Tibial artery (tissue), 4 donors: ENCODE results near the gene PARD3B.

Source experiments
- DNase-seq, 2 donors: peaks; one replicate each; pipeline ENCODE4 v3.0.0-alpha.2; 2019
- H3K27ac ChIP-seq, 2 donors: fragments of 200-600 bp; sonication (generic) in 1 of 2; 1 replicate in 1 of 2; 2 replicates in 1 of 2; pipeline ENCODE4 v1.5.1; 2018 to 2019; ENCODE audit warnings: mild to moderate bottlenecking in 1 of 2
- H3K27me3 ChIP-seq, 2 donors: fragments of 200-600 bp; sonication (generic) in 1 of 2; one replicate each; pipeline versions ENCODE4 v1.5.1 to v1.6.0; 2016 to 2019
- H3K36me3 ChIP-seq, 3 donors: fragments of 200-600 bp; sonication (generic) in 2 of 3; one replicate each; pipeline ENCODE4 v1.5.1; 2016 to 2019; ENCODE audit warnings: mild to moderate bottlenecking in 2 of 3
- H3K4me1 ChIP-seq, 4 donors: fragments of 200-600 bp; sonication (generic) in 2 of 4; 1 replicate in 3 of 4; 2 replicates in 1 of 4; pipeline ENCODE4 v1.5.1; 2016 to 2019
- H3K4me3 ChIP-seq, 2 donors: fragments of 200-600 bp; sonication (generic) in 1 of 2; 1 replicate in 1 of 2; 2 replicates in 1 of 2; pipeline ENCODE4 v1.5.1; 2018 to 2019; ENCODE audit warnings: mild to moderate bottlenecking in 2 of 2
- H3K9me3 ChIP-seq, 3 donors: fragments of 200-600 bp; sonication (generic) in 1 of 3; one replicate each; pipeline ENCODE4 v1.5.1; 2016 to 2019
- intact Hi-C: fragments of 100-400 bp; cut with DNase I; formaldehyde crosslinking; loops from one replicate; pipeline ENCODE4 v1.15.0; 2023; ENCODE audit warnings: low total_unique reads
- TF ChIP-seq, protein P1 (sequence below), 2 experiments: fragments of 200-600 bp in 1 of 2; fragments of 450-650 bp in 1 of 2; IDR thresholded peaks; one replicate each; pipeline ENCODE4 v1.5.1; 2017 to 2019; ENCODE audit warnings: antibody characterized with exemption in 2 of 2, mild to moderate bottlenecking in 1 of 2, moderate library complexity in 1 of 2

The PARD3B gene

DNA sequence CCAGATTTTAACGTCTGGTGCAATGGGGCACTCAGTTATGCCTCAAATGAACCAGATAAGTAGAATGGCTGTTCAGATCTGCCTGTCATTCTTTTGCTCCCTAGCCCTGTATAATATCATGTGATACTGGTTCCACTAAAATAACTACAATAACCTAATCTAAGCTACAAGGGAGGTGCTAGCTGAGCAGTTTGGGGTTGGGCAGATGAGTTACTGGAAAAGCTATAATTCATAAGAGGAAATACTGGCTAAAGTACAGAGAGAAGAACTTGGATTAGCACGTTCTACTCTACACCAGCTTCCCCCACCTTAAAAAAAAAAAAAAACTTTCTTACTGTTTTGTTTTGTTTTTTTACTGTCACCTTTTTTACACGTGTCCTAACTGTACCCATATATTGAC is 953.7 kb downstream of the PARD3B start:
- no peak overlapping the region for H3K4me3 ChIP-seq
- intact Hi-C loops, result no loop called here
- no peak overlapping the region for H3K27ac ChIP-seq
- no peaks in the 10 kb centered on the region for H3K9me3 ChIP-seq
- no peaks in the 10 kb centered on the region for H3K27me3 ChIP-seq
- DNase-seq, result no peak
- peaks cover 15 to 21% (median 19%) of the 10 kb centered on the region in 3 donors for H3K36me3 ChIP-seq
- TF ChIP-seq, protein P1, sequence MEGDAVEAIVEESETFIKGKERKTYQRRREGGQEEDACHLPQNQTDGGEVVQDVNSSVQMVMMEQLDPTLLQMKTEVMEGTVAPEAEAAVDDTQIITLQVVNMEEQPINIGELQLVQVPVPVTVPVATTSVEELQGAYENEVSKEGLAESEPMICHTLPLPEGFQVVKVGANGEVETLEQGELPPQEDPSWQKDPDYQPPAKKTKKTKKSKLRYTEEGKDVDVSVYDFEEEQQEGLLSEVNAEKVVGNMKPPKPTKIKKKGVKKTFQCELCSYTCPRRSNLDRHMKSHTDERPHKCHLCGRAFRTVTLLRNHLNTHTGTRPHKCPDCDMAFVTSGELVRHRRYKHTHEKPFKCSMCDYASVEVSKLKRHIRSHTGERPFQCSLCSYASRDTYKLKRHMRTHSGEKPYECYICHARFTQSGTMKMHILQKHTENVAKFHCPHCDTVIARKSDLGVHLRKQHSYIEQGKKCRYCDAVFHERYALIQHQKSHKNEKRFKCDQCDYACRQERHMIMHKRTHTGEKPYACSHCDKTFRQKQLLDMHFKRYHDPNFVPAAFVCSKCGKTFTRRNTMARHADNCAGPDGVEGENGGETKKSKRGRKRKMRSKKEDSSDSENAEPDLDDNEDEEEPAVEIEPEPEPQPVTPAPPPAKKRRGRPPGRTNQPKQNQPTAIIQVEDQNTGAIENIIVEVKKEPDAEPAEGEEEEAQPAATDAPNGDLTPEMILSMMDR (IDR thresholded peaks at IDR 0.05), result no peak
- no peaks in the 10 kb centered on the region for H3K4me1 ChIP-seq

DNA sequence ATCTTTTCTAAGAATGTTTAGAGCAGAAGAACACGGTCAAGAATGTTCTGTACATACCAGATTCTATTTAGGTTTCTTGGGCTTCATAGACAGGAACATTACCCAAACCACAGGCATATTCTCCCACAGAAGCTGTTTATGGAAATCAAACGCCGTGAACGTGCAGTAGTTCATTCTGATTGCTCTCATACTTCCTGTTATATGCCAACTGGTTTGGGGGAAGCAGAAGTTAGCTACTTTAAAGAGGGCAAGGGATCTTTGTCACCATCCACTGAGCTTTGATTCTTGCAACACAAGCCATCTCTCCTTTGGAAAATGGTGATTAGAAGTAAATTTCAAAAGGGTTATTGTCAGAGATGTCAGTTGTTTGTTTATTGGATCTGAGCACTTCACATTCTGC is 954.8 kb downstream of the PARD3B start:
- Histone ChIP-seq H3K36me3 (peaks cover 15 to 21% (median 19%) of the 10 kb centered on the region in 3 donors), H3K4me1 (no peaks in the 10 kb centered on the region), H3K9me3 (no peaks in the 10 kb centered on the region), H3K4me3 (no peak overlapping the region), H3K27me3 (no peaks in the 10 kb centered on the region), H3K27ac (no peak overlapping the region)
- TF ChIP-seq, protein P1 (IDR thresholded peaks at IDR 0.05), result no peak
- intact Hi-C loops, result no loop called here
- DNase-seq, result no peak

DNA sequence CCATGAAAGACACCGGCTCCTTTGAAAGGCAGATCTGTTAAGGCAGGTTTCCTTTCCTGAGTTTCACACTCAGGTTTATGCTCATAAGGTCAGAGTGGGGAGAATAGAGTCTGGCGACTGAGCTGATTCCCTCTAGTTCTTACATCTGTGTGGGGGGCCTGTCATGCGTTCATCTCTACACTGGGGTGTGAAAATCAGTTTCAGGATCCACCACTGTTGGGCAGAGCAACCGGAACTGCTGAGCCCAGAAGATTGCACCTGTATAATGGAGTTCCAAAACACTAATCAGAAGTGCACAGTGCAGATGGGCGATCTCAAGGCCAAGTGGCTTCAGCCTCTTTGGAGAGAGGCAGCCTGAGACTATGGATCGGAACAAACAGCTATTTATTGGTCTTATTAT is 955.7 kb downstream of the PARD3B start:
- Histone ChIP-seq H3K4me3 (no peak overlapping the region), H3K9me3 (no peaks in the 10 kb centered on the region), H3K4me1 (no peaks in the 10 kb centered on the region), H3K27me3 (no peaks in the 10 kb centered on the region), H3K27ac (no peak overlapping the region), H3K36me3 (peaks cover 15 to 21% (median 19%) of the 10 kb centered on the region in 3 donors)
- TF ChIP-seq, protein P1 (IDR thresholded peaks at IDR 0.05), result no peak
- intact Hi-C loops, result no loop called here
- no peak for DNase-seq

- no peak overlapping the region for H3K4me3 ChIP-seq
- H3K4me1 ChIP-seq, result no peaks in the 10 kb centered on the region
- intact Hi-C loops, result no loop called here
- no peaks in the 10 kb centered on the region for H3K9me3 ChIP-seq
- TF ChIP-seq, protein P1 (IDR thresholded peaks at IDR 0.05), result no peak
- H3K27ac ChIP-seq, result no peak overlapping the region
- peaks cover 15 to 21% (median 19%) of the 10 kb centered on the region in 3 donors for H3K36me3 ChIP-seq
- H3K27me3 ChIP-seq, result no peaks in the 10 kb centered on the region
- DNase-seq, result no peak
Measured at GRCh38 chr2:205501826-205502225, 956.6 kb downstream of the PARD3B start.

DNA sequence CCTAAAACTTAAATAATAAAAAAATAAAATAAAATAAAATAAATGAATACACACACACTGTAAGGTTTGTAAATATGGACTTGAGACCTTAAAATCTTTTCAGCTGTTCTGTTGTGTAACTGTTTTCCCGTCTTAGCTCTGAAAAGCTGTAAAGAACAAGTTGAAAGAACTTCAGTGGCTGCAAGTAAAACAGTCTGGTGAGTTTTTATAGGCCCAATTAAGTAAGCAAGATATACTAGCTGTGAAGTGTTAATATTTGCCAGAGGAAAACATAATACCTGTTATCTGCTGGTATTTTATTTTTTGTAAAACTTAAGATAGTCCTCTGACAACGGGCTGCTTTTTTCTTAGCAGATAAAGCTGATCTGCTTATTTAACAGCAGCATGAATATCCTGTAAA is 960.1 kb downstream of the PARD3B start:
- Histone ChIP-seq H3K36me3 (peaks cover 8 to 18% (median 14%) of the 10 kb centered on the region in 3 donors), H3K27ac (no peak overlapping the region), H3K9me3 (no peaks in the 10 kb centered on the region), H3K4me3 (no peak overlapping the region), H3K4me1 (peaks cover 0 to 3% (median 0%) of the 10 kb centered on the region in 4 donors), H3K27me3 (no peaks in the 10 kb centered on the region)
- intact Hi-C loops, result no loop called here
- TF ChIP-seq, protein P1 (IDR thresholded peaks at IDR 0.05), result no peak
- DNase-seq, result no peak

- intact Hi-C loops, result no loop called here
- no peaks in the 10 kb centered on the region for H3K27me3 ChIP-seq
- DNase-seq, result no peak
- H3K4me3 ChIP-seq, result no peak overlapping the region
- no peak overlapping the region for H3K27ac ChIP-seq
- peaks cover 0 to 12% (median 0%) of the 10 kb centered on the region in 4 donors for H3K4me1 ChIP-seq
- TF ChIP-seq, protein P1 (IDR thresholded peaks at IDR 0.05), result no peak
- no peaks in the 10 kb centered on the region for H3K36me3 ChIP-seq
- no peaks in the 10 kb centered on the region for H3K9me3 ChIP-seq
Measured at GRCh38 chr2:205509655-205510054, 964.4 kb downstream of the PARD3B start.
